Activated naive CD8-positive, alpha-beta T cell treated with anti-CD3 and anti-CD28 coated beads for 36 hours (primary cell): Measurements from ENCODE around the gene NOL8. TPM values are rescaled to one million over a fixed set of nuclear protein-coding genes. Genes with fewer than 3 reads are reported as not detected.

Source experiments
- DNase-seq: peaks from one replicate; pipeline ENCODE4 v3.0.0; 2021
- H3K27ac Mint-ChIP-seq: one replicate; pipeline ENCODE4 v1.8.0; 2022; ENCODE audit warnings: mild to moderate bottlenecking, moderate library complexity, mixed read lengths
- H3K27me3 Mint-ChIP-seq: one replicate; pipeline ENCODE4 v1.8.0; 2022; ENCODE audit warnings: mild to moderate bottlenecking, mixed read lengths
- H3K36me3 Mint-ChIP-seq: one replicate; pipeline ENCODE4 v1.8.0; 2021; ENCODE audit warnings: mild to moderate bottlenecking, mixed read lengths
- H3K4me1 Mint-ChIP-seq: one replicate; pipeline ENCODE4 v1.8.0; 2021; ENCODE audit warnings: mixed read lengths
- H3K4me3 Mint-ChIP-seq: one replicate; pipeline ENCODE4 v1.8.0; 2022; ENCODE audit warnings: mild to moderate bottlenecking, moderate library complexity, mixed read lengths
- H3K9me3 Mint-ChIP-seq: one replicate; pipeline ENCODE4 v1.8.0; 2022; ENCODE audit warnings: mixed read lengths
- total RNA-seq, 2 experiments: library from RNA; stranded (reverse); gene quantifications; one replicate each; pipeline ENCODE4 v1.2.3, GENCODE V29; 2021

NOL8 gene
- total RNA-seq: 10 to 100 TPM; 65.0 to 73.3 TPM

DNA sequence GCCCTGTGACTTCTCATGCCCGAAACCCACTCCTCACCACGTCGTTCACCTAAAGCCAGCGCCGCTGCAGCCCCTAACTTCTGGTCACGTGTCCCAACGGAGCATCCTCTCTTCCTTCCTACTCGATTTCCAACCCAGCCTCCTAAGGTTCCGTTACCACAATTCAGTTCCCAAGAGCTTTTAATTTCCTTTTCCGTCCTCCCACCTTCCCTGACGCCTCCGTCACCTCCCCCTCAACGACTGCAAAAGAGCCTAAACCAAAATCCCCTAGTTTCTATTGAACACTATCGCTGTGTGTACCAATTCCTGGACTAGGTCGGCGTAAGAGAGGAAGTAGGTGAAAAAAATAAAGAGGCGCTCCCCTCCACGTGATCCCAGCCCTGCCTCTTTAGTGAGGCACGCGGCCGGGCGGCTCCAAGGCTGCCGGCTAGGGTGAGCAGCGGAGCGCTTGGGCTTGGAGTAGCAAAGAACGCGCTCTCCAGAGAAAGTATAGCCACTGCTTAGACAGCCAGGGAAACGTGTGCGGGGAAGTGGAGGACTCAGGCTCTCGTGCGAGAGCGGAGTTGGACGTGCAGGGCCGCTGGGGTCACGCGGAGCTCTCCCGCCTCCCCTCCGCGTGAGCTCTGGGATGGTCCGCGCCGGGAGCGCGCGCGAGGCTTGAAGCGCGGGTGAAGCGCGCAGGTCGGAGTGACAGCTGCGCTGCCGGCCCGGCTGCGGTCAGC is at the start of gene NOL8, which contains the start of gene CENPP:
NOL8 (minus strand) TSS at position 82 of the 722 bp plus-strand sequence. CDS start 1,189 bp downstream, outside the sequence.
CENPP (plus strand) TSS at position 685 of the 722 bp plus-strand sequence.
- Mint-ChIP-seq H3K4me3 (peak within 1 kb of the TSS; percentile 90), H3K9me3 (no peaks in the 10 kb centered on the region), H3K27ac (peak within 1 kb of the TSS; percentile 94)

DNA sequence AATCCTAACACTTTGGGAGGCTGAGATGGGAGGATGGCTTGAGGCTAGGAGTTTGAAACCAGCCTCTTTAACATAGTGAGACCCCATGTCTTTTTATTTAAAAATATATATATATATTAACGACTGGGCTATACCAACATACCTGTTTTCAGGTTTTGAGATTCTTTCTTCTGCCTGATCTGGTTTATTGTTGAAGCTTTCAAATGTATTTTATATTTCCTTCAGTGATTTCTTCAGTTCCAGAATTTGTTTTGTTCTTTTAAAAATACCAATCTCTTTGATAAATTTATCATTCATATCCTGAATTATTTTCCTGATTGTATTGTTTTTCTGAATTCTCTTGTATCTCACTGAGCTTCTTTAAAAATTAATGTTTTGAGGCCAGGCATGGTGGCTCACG is 48.0 kb upstream of the NOL8 start:
- H3K9me3 Mint-ChIP-seq: peaks cover 28% of the 10 kb centered on the region
- H3K36me3 Mint-ChIP-seq: peaks cover 49% of the 10 kb centered on the region
- H3K27ac Mint-ChIP-seq: no peak overlapping the region
- H3K27me3 Mint-ChIP-seq: no peaks in the 10 kb centered on the region
- H3K4me1 Mint-ChIP-seq: no peaks in the 10 kb centered on the region
- H3K4me3 Mint-ChIP-seq: no peak overlapping the region
- DNase-seq: no peak

More for the DNA sequence above, at the start of gene NOL8, which contains the start of gene CENPP:
- H3K4me1 Mint-ChIP-seq: peaks cover 32% of the 10 kb centered on the region
- H3K27me3 Mint-ChIP-seq: no peaks in the 10 kb centered on the region
- H3K36me3 Mint-ChIP-seq: peaks cover 19% of the 10 kb centered on the region
- peak; percentile 84 for DNase-seq

GRCh38 chr9:92369075-92369474 is 43.9 kb upstream of the NOL8 start:
- Mint-ChIP-seq H3K4me1 (no peaks in the 10 kb centered on the region), H3K27ac (no peak overlapping the region), H3K4me3 (no peak overlapping the region), H3K36me3 (peaks cover 38% of the 10 kb centered on the region), H3K27me3 (no peaks in the 10 kb centered on the region), H3K9me3 (peaks cover 10% of the 10 kb centered on the region)
- no peak for DNase-seq

- H3K27ac Mint-ChIP-seq: no peak overlapping the region
- H3K27me3 Mint-ChIP-seq: no peaks in the 10 kb centered on the region
- no peak overlapping the region for H3K4me3 Mint-ChIP-seq
- no peaks in the 10 kb centered on the region for H3K4me1 Mint-ChIP-seq
- no peak for DNase-seq
- H3K36me3 Mint-ChIP-seq: peaks cover 41% of the 10 kb centered on the region
- H3K9me3 Mint-ChIP-seq: peaks cover 16% of the 10 kb centered on the region
Observed at GRCh38 chr9:92360083-92360482, 34.9 kb upstream of the NOL8 start.

GRCh38 chr9:92359394-92359995 is 34.3 kb upstream of the NOL8 start:
- no peaks in the 10 kb centered on the region for H3K4me1 Mint-ChIP-seq
- peaks cover 41% of the 10 kb centered on the region for H3K36me3 Mint-ChIP-seq
- no peaks in the 10 kb centered on the region for H3K27me3 Mint-ChIP-seq
- H3K4me3 Mint-ChIP-seq: no peak overlapping the region
- no peak overlapping the region for H3K27ac Mint-ChIP-seq
- peaks cover 20% of the 10 kb centered on the region for H3K9me3 Mint-ChIP-seq
- no peak for DNase-seq

DNA sequence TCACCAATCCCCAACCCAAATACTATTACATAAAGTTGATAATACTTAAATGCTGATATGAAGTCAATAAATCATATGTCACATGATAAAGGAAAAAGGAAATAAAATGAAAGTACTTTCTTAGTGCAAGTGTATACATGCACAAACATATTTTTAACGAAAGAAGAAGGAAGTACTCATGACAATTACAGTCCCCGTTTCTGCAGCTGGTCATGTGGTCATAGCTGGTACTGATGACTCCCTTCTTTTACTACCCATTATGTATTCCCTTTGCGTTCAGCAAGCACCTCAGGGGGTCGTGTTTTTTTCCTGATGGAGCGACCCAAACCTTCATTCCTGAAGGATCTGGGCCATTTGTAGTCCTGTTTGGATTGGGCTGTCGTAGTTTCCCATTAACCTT is 27.9 kb upstream of the NOL8 start:
- DNase-seq: no peak
- peaks cover 67% of the 10 kb centered on the region for H3K36me3 Mint-ChIP-seq
- H3K9me3 Mint-ChIP-seq: peaks cover 17% of the 10 kb centered on the region
- no peaks in the 10 kb centered on the region for H3K27me3 Mint-ChIP-seq
- no peak overlapping the region for H3K27ac Mint-ChIP-seq
- H3K4me3 Mint-ChIP-seq: no peak overlapping the region
- H3K4me1 Mint-ChIP-seq: peaks cover 4% of the 10 kb centered on the region

GRCh38 chr9:92350740-92351133 is 25.6 kb upstream of the NOL8 start:
- Mint-ChIP-seq H3K36me3 (peaks cover 56% of the 10 kb centered on the region), H3K4me3 (no peak overlapping the region), H3K27ac (no peak overlapping the region), H3K9me3 (peaks cover 5% of the 10 kb centered on the region), H3K27me3 (no peaks in the 10 kb centered on the region), H3K4me1 (peaks cover 4% of the 10 kb centered on the region)
- no peak for DNase-seq

DNA sequence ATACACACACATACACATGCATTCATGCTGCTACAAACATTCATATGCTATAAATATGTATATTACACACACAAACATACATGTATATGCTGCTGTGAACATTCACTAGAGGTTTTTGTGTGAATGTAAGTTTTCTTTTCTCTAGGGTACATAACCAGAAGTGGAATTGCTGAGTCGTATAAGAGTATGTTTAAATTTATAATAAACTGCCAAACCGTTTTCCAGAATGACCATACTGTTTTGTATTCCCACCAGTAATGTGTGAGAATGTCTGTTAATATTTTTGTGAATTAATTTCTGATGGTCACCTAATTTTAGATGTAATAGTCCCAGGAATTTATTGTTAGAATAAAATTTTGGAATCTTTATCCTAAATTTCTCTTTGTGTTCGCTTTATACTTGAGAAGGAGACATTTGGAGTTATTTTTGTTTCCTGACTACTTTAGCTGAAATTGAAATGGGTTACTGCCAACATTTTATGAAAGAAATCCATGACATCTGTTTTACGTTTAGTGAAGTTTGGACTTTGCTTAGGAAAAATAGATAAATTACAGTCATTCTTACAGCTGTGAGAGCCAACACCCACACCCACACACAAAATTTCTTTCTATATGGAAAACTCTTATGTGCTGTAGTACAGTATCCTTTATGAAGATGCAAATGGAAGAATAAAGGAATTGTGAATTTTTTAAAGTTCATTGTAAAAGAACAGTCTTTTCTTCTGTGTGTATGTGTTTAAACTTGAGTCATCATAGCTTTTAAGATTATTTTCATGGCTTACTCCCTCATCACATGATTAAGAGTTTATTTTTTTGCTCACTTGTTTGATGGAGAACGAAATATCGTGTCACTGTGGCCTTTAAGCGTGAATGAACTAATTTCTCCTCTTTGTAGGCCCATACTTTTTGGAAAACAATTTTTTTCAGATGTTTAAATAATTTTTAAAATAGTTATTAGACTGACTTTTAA is 24.9 kb upstream of the NOL8 start:
- Mint-ChIP-seq H3K4me1 (peaks cover 4% of the 10 kb centered on the region), H3K27ac (no peak overlapping the region), H3K36me3 (peaks cover 51% of the 10 kb centered on the region), H3K27me3 (no peaks in the 10 kb centered on the region), H3K9me3 (peaks cover 5% of the 10 kb centered on the region), H3K4me3 (no peak overlapping the region)
- DNase-seq: no peak

DNA sequence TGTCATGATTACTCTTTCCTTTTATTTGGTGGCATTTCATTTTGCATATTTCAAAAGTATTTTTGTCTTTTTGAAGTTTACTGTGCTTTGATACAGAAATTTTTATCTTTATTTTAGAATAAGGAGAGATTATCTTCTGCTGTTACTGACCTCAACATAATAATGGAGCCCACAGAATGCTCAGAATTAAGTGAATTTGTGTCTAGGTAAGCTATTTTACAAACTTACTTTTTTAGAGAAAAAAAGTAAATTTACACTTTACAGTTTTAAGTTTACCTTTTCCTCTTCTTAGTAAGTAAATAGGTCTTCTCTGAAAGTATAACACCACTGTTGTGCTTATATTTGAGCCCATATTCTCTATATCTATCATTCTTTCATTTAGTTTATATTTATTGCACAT is 20.4 kb upstream of the NOL8 start:
- Mint-ChIP-seq H3K4me1 (peaks cover under 1% of the 10 kb centered on the region), H3K27me3 (no peaks in the 10 kb centered on the region), H3K4me3 (no peak overlapping the region), H3K9me3 (peaks cover 5% of the 10 kb centered on the region), H3K27ac (no peak overlapping the region), H3K36me3 (peaks cover 36% of the 10 kb centered on the region)
- DNase-seq: no peak

GRCh38 chr9:92342825-92343488 is 17.8 kb upstream of the NOL8 start:
- DNase-seq: no peak
- Mint-ChIP-seq H3K9me3 (peaks cover 7% of the 10 kb centered on the region), H3K27me3 (no peaks in the 10 kb centered on the region), H3K4me3 (no peak overlapping the region), H3K36me3 (peaks cover 47% of the 10 kb centered on the region), H3K4me1 (no peaks in the 10 kb centered on the region), H3K27ac (no peak overlapping the region)

DNA sequence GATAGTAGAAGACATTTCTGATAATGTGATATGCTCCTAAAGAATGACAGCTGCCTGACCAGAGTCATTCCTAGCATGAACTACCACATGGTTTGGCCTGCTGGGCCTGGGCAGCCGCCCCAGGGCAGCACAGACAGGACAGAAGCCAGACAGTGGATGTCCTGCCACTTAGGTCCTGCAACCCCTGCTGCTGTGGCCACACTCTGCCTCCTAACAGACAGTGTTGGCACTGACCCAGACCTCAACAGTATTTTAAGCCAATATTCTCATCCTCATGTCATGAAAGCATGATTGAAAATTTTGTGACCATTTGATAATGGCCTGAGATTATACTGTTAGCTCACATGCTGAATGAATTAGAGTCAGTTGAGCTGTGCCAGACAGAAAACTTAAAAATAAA is 16.4 kb upstream of the NOL8 start:
- Mint-ChIP-seq H3K9me3 (peaks cover 7% of the 10 kb centered on the region), H3K27me3 (no peaks in the 10 kb centered on the region), H3K36me3 (peaks cover 44% of the 10 kb centered on the region), H3K4me1 (no peaks in the 10 kb centered on the region), H3K4me3 (no peak overlapping the region), H3K27ac (no peak overlapping the region)
- DNase-seq: no peak

GRCh38 chr9:92333282-92333634 is 8.1 kb upstream of the NOL8 start:
- no peak overlapping the region for H3K27ac Mint-ChIP-seq

DNA sequence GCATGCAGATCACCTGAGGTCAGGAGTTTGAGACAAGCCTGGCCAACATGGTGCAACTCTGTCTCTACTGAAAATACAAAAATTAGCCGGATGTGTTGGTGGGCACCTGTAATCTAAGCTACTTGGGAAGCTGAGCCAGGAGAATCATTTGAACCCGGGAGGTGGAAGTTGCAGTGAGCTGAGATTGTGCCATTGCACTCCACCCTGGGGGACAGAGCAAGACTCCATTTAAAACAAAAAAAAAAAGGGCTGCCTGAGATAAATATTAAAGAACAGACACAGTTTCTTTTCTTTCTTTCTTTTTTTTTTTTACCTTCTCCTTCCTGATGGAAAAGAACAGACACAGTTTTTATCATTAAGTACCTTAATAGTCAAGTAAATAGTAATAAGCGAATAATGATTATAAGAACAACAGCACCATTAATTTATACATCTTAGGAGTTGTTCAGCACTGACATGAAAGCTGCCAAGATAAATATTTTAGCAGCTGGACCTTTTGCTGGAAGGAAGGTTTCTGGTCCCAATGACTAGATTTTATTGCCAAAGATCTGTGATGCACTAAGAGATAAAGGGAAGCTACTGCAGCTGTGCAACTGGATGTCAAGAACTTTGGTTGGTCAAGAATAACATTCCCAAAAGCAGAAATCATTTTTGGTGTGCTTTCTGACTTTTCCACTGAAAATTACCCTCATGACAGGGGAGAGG is 7.6 kb upstream of the NOL8 start:
- DNase-seq: no peak
- H3K36me3 Mint-ChIP-seq: peaks cover 11% of the 10 kb centered on the region
- H3K27me3 Mint-ChIP-seq: no peaks in the 10 kb centered on the region
- no peak overlapping the region for H3K4me3 Mint-ChIP-seq
- H3K9me3 Mint-ChIP-seq: no peaks in the 10 kb centered on the region
- H3K4me1 Mint-ChIP-seq: peaks cover 9% of the 10 kb centered on the region
- no peak overlapping the region for H3K27ac Mint-ChIP-seq

More at GRCh38 chr9:92333282-92333634, 8.1 kb upstream of the NOL8 start:
- no peaks in the 10 kb centered on the region for H3K27me3 Mint-ChIP-seq
- H3K4me3 Mint-ChIP-seq: no peak overlapping the region
- no peaks in the 10 kb centered on the region for H3K9me3 Mint-ChIP-seq
- DNase-seq: no peak
- peaks cover 4% of the 10 kb centered on the region for H3K4me1 Mint-ChIP-seq
- H3K36me3 Mint-ChIP-seq: peaks cover 11% of the 10 kb centered on the region

GRCh38 chr9:92328225-92328624 is 3.1 kb upstream of the NOL8 start:
- Mint-ChIP-seq H3K4me3 (no peak overlapping the region), H3K9me3 (no peaks in the 10 kb centered on the region), H3K27ac (no peak overlapping the region), H3K27me3 (no peaks in the 10 kb centered on the region), H3K4me1 (peaks cover 25% of the 10 kb centered on the region), H3K36me3 (peaks cover 15% of the 10 kb centered on the region)
- no peak for DNase-seq
